Pancreas (tissue), 10 donors: ENCODE data around the gene EVI5. TPM values are rescaled to one million over a fixed set of nuclear protein-coding genes. Genes with fewer than 3 reads are reported as not detected.

Source experiments
- ATAC-seq, 4 donors: fragments of 200-7000 bp; cut with Tn5 transposase; one replicate each; pipeline versions ENCODE4 v1.8.0 to v1.9.1; 2020; ENCODE audit warnings: mild to moderate bottlenecking in 4 of 4, moderate library complexity in 4 of 4
- DNase-seq, 6 donors: peaks; one replicate each; pipeline ENCODE4 v3.0.0-alpha.2; 2020
- FAIRE-seq: peaks from 2 replicates; lab custom pipeline; 2012; peaks lifted over from hg19 to GRCh38; lab: Jason Lieb, UNC
- H3K27ac ChIP-seq, 4 donors: fragments of 200-600 bp; sonication (generic); 1 replicate in 3 of 4; 2 replicates in 1 of 4; pipeline versions ENCODE4 v1.5.0 to v1.8.0; 2020
- H3K27me3 ChIP-seq, 4 donors: fragments of 200-600 bp; one replicate each; pipeline ENCODE4 v1.8.0; 2021
- H3K36me3 ChIP-seq, 3 donors: fragments of 200-600 bp; sonication (generic) in 1 of 3; one replicate each; pipeline versions ENCODE4 v1.5.0 to v1.8.0; 2020 to 2021
- H3K4me1 ChIP-seq, 3 donors: fragments of 200-600 bp; one replicate each; pipeline ENCODE4 v1.8.0; 2021
- H3K4me3 ChIP-seq, 4 donors: fragments of 200-600 bp; sonication (generic) in 2 of 4; one replicate each; pipeline versions ENCODE4 v1.5.0 to v1.8.0; 2020 to 2021
- H3K9me3 ChIP-seq, 4 donors: fragments of 200-600 bp; one replicate each; pipeline ENCODE4 v1.8.0; 2021
- CTCF ChIP-seq, 4 donors: fragments of 200-600 bp; sonication (generic) in 3 of 4; IDR thresholded peaks; one replicate each; pipeline versions ENCODE4 v1.5.0 to v1.8.0; 2021; ENCODE audit warnings: antibody characterized with exemption in 4 of 4
- WGBS, 2 donors: extraction: QIAGEN DNeasy Blood & Tissue Kit; methylation state at CpG; one replicate each; pipeline ENCODE4 v1.1.7; 2013; 5-methylcytosine and 5-hydroxymethylcytosine counted together
- intact Hi-C, 3 donors: fragments of 100-400 bp; cut with DNase I; formaldehyde crosslinking; loops; one replicate each; pipeline versions ENCODE4 v1.11.1 to v1.14.2; 2022
- polyA plus RNA-seq, 2 donors: library from polyadenylated mRNA; stranded (reverse); fragments of 200-250 nt; gene quantifications; one replicate each; pipeline ENCODE4 v1.2.3, GENCODE V29; 2013
- total RNA-seq, 6 donors: library from RNA; stranded (reverse); fragmentation: NEBNext Ultra II Directional in 4 of 6; extraction: Animal tissue kit (Norgen Biotek cat#: 25700) in 4 of 6; gene quantifications; one replicate each; pipeline versions ENCODE4 v1.2.1 to v1.2.4, GENCODE V29; 2021 to 2023
- donor health status: healthy with polysubstance abuse.
- donor health status: DM: no; HTN: no; CAD: no; lungs with moderate emphysema.
- donor health status: DM: no; HTN: no; CAD: no.
- donor health status: control.
- donor health status: control.
- donor health status: Bipolar disorder and iron deficiency.
- donor health status: DM: yes; HTN: yes; CAD: no.
- donor health status: DM: no; HTN: no; CAD: no.
- donor health status: DM: no; HTN: no; CAD: no.
- donor health status: DM: yes; HTN: yes; CAD: no.

The EVI5 gene
- total and polyA plus RNA-seq, 8 donors: 3.3 to 21.7 (median 12.7) TPM

GRCh38 chr1:92554216-92554615 is 230.7 kb downstream of the EVI5 start:
- WGBS, 2 donors: 95% methylated on average over 3 of the region's 3 CpGs
- no peaks in the 10 kb centered on the region for H3K36me3 ChIP-seq
- no peak for FAIRE-seq
- no peaks in the 10 kb centered on the region for H3K9me3 ChIP-seq
- intact Hi-C loops: no loop called here
- H3K27ac ChIP-seq: no peak overlapping the region
- ATAC-seq: no peak
- TF ChIP-seq CTCF (IDR thresholded peaks at IDR 0.05): no peak
- H3K27me3 ChIP-seq: no peaks in the 10 kb centered on the region
- H3K4me3 ChIP-seq: no peak overlapping the region
- no peaks in the 10 kb centered on the region for H3K4me1 ChIP-seq
- DNase-seq: no peak

- TF ChIP-seq CTCF (IDR thresholded peaks at IDR 0.05): no peak
- WGBS, 2 donors: 46 to 72% methylated on average over 1 of the region's 1 CpG
- no peak for FAIRE-seq
- H3K27me3 ChIP-seq: no peaks in the 10 kb centered on the region
- H3K27ac ChIP-seq: no peak overlapping the region
- intact Hi-C loops: no loop called here
- no peak for ATAC-seq
- H3K4me3 ChIP-seq: no peak overlapping the region
- no peaks in the 10 kb centered on the region for H3K36me3 ChIP-seq
- no peaks in the 10 kb centered on the region for H3K9me3 ChIP-seq
- no peaks in the 10 kb centered on the region for H3K4me1 ChIP-seq
- DNase-seq: no peak
Measured at GRCh38 chr1:92551916-92552315, 233.0 kb downstream of the EVI5 start.

- Histone ChIP-seq H3K27ac (no peak overlapping the region), H3K4me1 (no peaks in the 10 kb centered on the region), H3K27me3 (no peaks in the 10 kb centered on the region), H3K4me3 (no peak overlapping the region), H3K36me3 (no peaks in the 10 kb centered on the region), H3K9me3 (no peaks in the 10 kb centered on the region)
- DNase-seq: no peak
- intact Hi-C loops: no loop called here
- 75 to 79% methylated on average over 2 of the region's 2 CpGs for WGBS, 2 donors
- TF ChIP-seq CTCF (IDR thresholded peaks at IDR 0.05): no peak
- ATAC-seq: no peak
- FAIRE-seq: no peak
Measured at GRCh38 chr1:92544756-92545165, 240.1 kb downstream of the EVI5 start.

GRCh38 chr1:92543131-92544055 is 241.5 kb downstream of the EVI5 start:
- no peak for FAIRE-seq
- 94 to 95% methylated on average over 9 of the region's 9 CpGs for WGBS, 2 donors
- intact Hi-C loops: no loop called here

More at GRCh38 chr1:92543131-92544055, 241.5 kb downstream of the EVI5 start:
- Histone ChIP-seq H3K27ac (no peak overlapping the region), H3K4me1 (peaks cover 0 to 1% (median 0%) of the 10 kb centered on the region in 3 donors), H3K36me3 (no peaks in the 10 kb centered on the region), H3K9me3 (no peaks in the 10 kb centered on the region), H3K4me3 (no peak overlapping the region), H3K27me3 (no peaks in the 10 kb centered on the region)
- TF ChIP-seq CTCF (IDR thresholded peaks at IDR 0.05): no peak
- ATAC-seq: no peak
- DNase-seq: no peak
